Stimulated activated CD4-positive, alpha-beta T cell treated with anti-CD3 and anti-CD28 coated beads, Interleukin-4, amount 100 ng/mL, for 48 hours (primary cell): ENCODE data around the gene JAG1.
A peak's percentile ranks its signal among the peaks of the same experiment; 100 is the strongest.

ENCODE experiments used
- DNase-seq, 2 donors: peaks; one replicate each; pipeline ENCODE4 v3.0.0-alpha.2; 2020; ENCODE audit warnings: low read depth in 2 of 2

JAG1 gene

GRCh38 chr20:10699941-10700340 lies 26.1 kb upstream of the JAG1 start:
- no peak for DNase-seq

GRCh38 chr20:10699489-10699888 lies 25.7 kb upstream of the JAG1 start:
- no peak for DNase-seq

GRCh38 chr20:10696650-10697049 lies 22.9 kb upstream of the JAG1 start:
- peak in 1 of 2 donors; percentile 8 for DNase-seq

- no peak for DNase-seq
These were observed 15.6 kb upstream of the JAG1 start for GRCh38 chr20:10689385-10689784.

GRCh38 chr20:10687895-10688294 lies 14.1 kb upstream of the JAG1 start:
- DNase-seq: no peak

- no peak for DNase-seq
These were observed 12.7 kb upstream of the JAG1 start for GRCh38 chr20:10686356-10687133.

- no peak for DNase-seq
These were observed 9.7 kb upstream of the JAG1 start for GRCh38 chr20:10683537-10683936.

GRCh38 chr20:10682939-10683338 lies 9.1 kb upstream of the JAG1 start:
- no peak for DNase-seq

- DNase-seq: no peak
These were observed 7.7 kb upstream of the JAG1 start for GRCh38 chr20:10681494-10681893.

GRCh38 chr20:10680571-10680970 lies 6.8 kb upstream of the JAG1 start:
- no peak for DNase-seq

GRCh38 chr20:10679269-10679668 lies 5.5 kb upstream of the JAG1 start:
- DNase-seq: no peak

- no peak for DNase-seq
These were observed 2.7 kb upstream of the JAG1 start for GRCh38 chr20:10676518-10676917.

- no peak for DNase-seq
These were observed 1.6 kb upstream of the JAG1 start for GRCh38 chr20:10675450-10675848.

- peak in 1 of 2 donors; percentile 31 for DNase-seq
These were observed 1.1 kb upstream of the JAG1 start for GRCh38 chr20:10674684-10675449.

GRCh38 chr20:10673176-10673841 lies 490 bp downstream of the JAG1 start:
- no peak for DNase-seq

GRCh38 chr20:10672624-10673127 lies 1.1 kb downstream of the JAG1 start:
- peak in 1 of 2 donors; percentile 31 for DNase-seq

GRCh38 chr20:10671919-10672623 lies 1.7 kb downstream of the JAG1 start:
- no peak for DNase-seq

- no peak for DNase-seq
These were observed 2.4 kb downstream of the JAG1 start for GRCh38 chr20:10671221-10671918.

GRCh38 chr20:10670501-10671220 lies 3.1 kb downstream of the JAG1 start:
- no peak for DNase-seq

GRCh38 chr20:10669843-10670446 lies 3.9 kb downstream of the JAG1 start:
- DNase-seq: no peak
